Neural cell (in vitro differentiated cells): ENCODE data around the gene EMC10.

Experiments
- CTCF ChIP-seq: fragments of 450-650 bp; IDR thresholded peaks from 2 replicates; pipeline ENCODE4 v1.5.1; 2014; ENCODE audit warnings: antibody characterized with exemption, mild to moderate bottlenecking, moderate library complexity; ENCODE audit not compliant: poor library complexity, severe bottlenecking
- EP300 ChIP-seq: fragments of 450-650 bp; conservative IDR thresholded peaks from 2 replicates; pipeline ENCODE4 v1.6.1; 2014; ENCODE audit warnings: antibody characterized with exemption, mild to moderate bottlenecking, moderate library complexity; ENCODE audit not compliant: poor library complexity, severe bottlenecking
- EZH2 ChIP-seq: fragments of 200-600, 300-800 bp; shearing (Covaris generic), sonication (generic); IDR thresholded peaks from 2 replicates; pipeline ENCODE4 v1.6.1; 2014; ENCODE audit warnings: antibody characterized with exemption, low read length, borderline replicate concordance, mild to moderate bottlenecking; ENCODE audit not compliant: insufficient read depth, poor library complexity, severe bottlenecking
- MXI1 ChIP-seq: fragments of 450-650 bp; conservative IDR thresholded peaks from 2 replicates; pipeline ENCODE4 v1.6.1; 2014; ENCODE audit warnings: antibody characterized with exemption, mild to moderate bottlenecking; ENCODE audit not compliant: poor library complexity, severe bottlenecking
- POLR2AphosphoS5 ChIP-seq: IDR thresholded peaks from 2 replicates; pipeline ENCODE4 v1.6.1; 2012
- RAD21 ChIP-seq: fragments of 450-650 bp; conservative IDR thresholded peaks from 2 replicates; pipeline ENCODE4 v1.6.1; 2014; ENCODE audit warnings: antibody characterized with exemption, mild to moderate bottlenecking, moderate library complexity

- no peak for TF ChIP-seq POLR2AphosphoS5
- TF ChIP-seq EP300, result peak; percentile 89
- no peak for TF ChIP-seq EZH2
- TF ChIP-seq CTCF, result no peak
- TF ChIP-seq RAD21, result no peak
- TF ChIP-seq MXI1, result peak; percentile 99
Measured at GRCh38 chr19:50510700-50511068, 34.4 kb downstream of the EMC10 start.
